H9 (cell line): ENCODE data around the gene MYBPC3. TPM values are rescaled to one million over a fixed set of nuclear protein-coding genes. Genes with fewer than 3 reads are reported as not detected.

Experiments used
- DNase-seq: peaks from one replicate; pipeline ENCODE4 v3.0.0-alpha.2; 2017
- H2AFZ ChIP-seq: one replicate; pipeline ENCODE4 v1.6.1; 2013; ENCODE audit warnings: mild to moderate bottlenecking, low read length, control low read depth, moderate library complexity
- H2AK5ac ChIP-seq: 2 replicates; pipeline ENCODE4 v1.6.1; 2013; ENCODE audit warnings: low read length, control low read depth, mixed read lengths; ENCODE audit not compliant: insufficient read length
- H2BK120ac ChIP-seq: one replicate; pipeline ENCODE4 v1.6.1; 2013; ENCODE audit warnings: low read depth, mild to moderate bottlenecking, low read length, control low read depth, inconsistent platforms; ENCODE audit not compliant: poor library complexity, severe bottlenecking
- H2BK12ac ChIP-seq: 2 replicates; pipeline ENCODE4 v1.6.1; 2013; ENCODE audit warnings: low read length, control low read depth, mixed read lengths, low read depth; ENCODE audit not compliant: insufficient read length
- H2BK15ac ChIP-seq: 2 replicates; pipeline ENCODE4 v1.6.1; 2013; ENCODE audit warnings: low read depth, low read length, control low read depth
- H2BK20ac ChIP-seq: one replicate; pipeline ENCODE4 v1.6.1; 2013; ENCODE audit warnings: low read depth, mild to moderate bottlenecking, low read length, control low read depth, inconsistent platforms; ENCODE audit not compliant: poor library complexity, severe bottlenecking
- H2BK5ac ChIP-seq: 2 replicates; pipeline ENCODE4 v1.6.1; 2013; ENCODE audit warnings: low read length, control low read depth, mixed read lengths; ENCODE audit not compliant: insufficient read length
- H3K14ac ChIP-seq: 2 replicates; pipeline ENCODE4 v1.6.1; 2013; ENCODE audit warnings: low read length, control low read depth; ENCODE audit not compliant: insufficient read depth
- H3K18ac ChIP-seq: 2 replicates; pipeline ENCODE4 v1.6.1; 2013; ENCODE audit warnings: low read depth, mild to moderate bottlenecking, mixed read lengths, low read length, control low read depth; ENCODE audit not compliant: insufficient read length
- H3K23ac ChIP-seq: 2 replicates; pipeline ENCODE4 v1.6.1; 2013; ENCODE audit warnings: low read length, control low read depth, mixed read lengths, low read depth; ENCODE audit not compliant: insufficient read length
- H3K23me2 ChIP-seq: 2 replicates; pipeline ENCODE4 v1.6.1; 2013; ENCODE audit warnings: low read depth, mild to moderate bottlenecking, mixed read lengths, low read length, control low read depth; ENCODE audit not compliant: insufficient read length, poor library complexity, severe bottlenecking
- H3K27ac ChIP-seq: 2 replicates; pipeline ENCODE4 v1.5.1; 2013; ENCODE audit warnings: low read length, control low read depth, mixed read lengths, low read depth; ENCODE audit not compliant: insufficient read length
- H3K27me3 ChIP-seq: 2 replicates; pipeline ENCODE4 v1.6.1; 2013; ENCODE audit warnings: low read length, control low read depth, inconsistent platforms; ENCODE audit not compliant: insufficient read depth
- H3K4ac ChIP-seq: 2 replicates; pipeline ENCODE4 v1.6.1; 2013; ENCODE audit warnings: low read depth, mild to moderate bottlenecking, control low read depth, inconsistent platforms, low read length, moderate library complexity
- H3K4me1 ChIP-seq: 2 replicates; pipeline ENCODE4 v1.6.1; 2013; ENCODE audit warnings: low read length, control low read depth, inconsistent platforms; ENCODE audit not compliant: insufficient read depth
- H3K4me2 ChIP-seq: 2 replicates; pipeline ENCODE4 v1.6.1; 2013; ENCODE audit warnings: low read length, control low read depth, mixed read lengths; ENCODE audit not compliant: insufficient read length, insufficient read depth
- H3K56ac ChIP-seq: 2 replicates; pipeline ENCODE4 v1.6.1; 2013; ENCODE audit warnings: low read depth, mild to moderate bottlenecking, mixed read lengths, low read length, control low read depth; ENCODE audit not compliant: insufficient read length
- H3K79me1 ChIP-seq: 2 replicates; pipeline ENCODE4 v1.6.1; 2013; ENCODE audit warnings: low read depth, mild to moderate bottlenecking, moderate library complexity, low read length, control low read depth, inconsistent platforms; ENCODE audit not compliant: insufficient read depth, poor library complexity, severe bottlenecking
- H3K79me2 ChIP-seq: 2 replicates; pipeline ENCODE4 v1.6.1; 2013; ENCODE audit warnings: low read length, control low read depth, inconsistent platforms; ENCODE audit not compliant: insufficient read depth
- H3K9ac ChIP-seq: 2 replicates; pipeline ENCODE4 v1.6.1; 2013; ENCODE audit warnings: low read length, control low read depth, mixed read lengths; ENCODE audit not compliant: insufficient read length; ENCODE audit errors: extremely low read depth
- H3K9me3 ChIP-seq: one replicate; pipeline ENCODE4 v1.6.1; 2013; ENCODE audit warnings: low read depth, low read length, inconsistent platforms; ENCODE audit not compliant: control insufficient read depth
- H3T11ph ChIP-seq: one replicate; pipeline ENCODE4 v1.6.1; 2013; ENCODE audit warnings: mild to moderate bottlenecking, low read length, control low read depth, inconsistent platforms
- H4K20me1 ChIP-seq: one replicate; pipeline ENCODE4 v1.6.1; 2013; ENCODE audit not compliant: control insufficient read depth, insufficient read length, insufficient read depth
- H4K5ac ChIP-seq: 2 replicates; pipeline ENCODE4 v1.6.1; 2013; ENCODE audit warnings: low read depth, mild to moderate bottlenecking, mixed read lengths, low read length, control low read depth; ENCODE audit not compliant: insufficient read length
- H4K8ac ChIP-seq: replicated peaks from 2 replicates; pipeline ENCODE4 v1.6.1; 2013; ENCODE audit warnings: low read length, control low read depth, mixed read lengths, low read depth; ENCODE audit not compliant: insufficient read length
- H4K91ac ChIP-seq: 2 replicates; pipeline ENCODE4 v1.6.1; 2013; ENCODE audit warnings: low read depth, mild to moderate bottlenecking, moderate library complexity, mixed read lengths, low read length, control low read depth; ENCODE audit not compliant: insufficient read length
- H3K27ac Mint-ChIP-seq, 3 experiments: 2 replicates in 2 of 3; 3 replicates in 1 of 3; pipeline ENCODE4 v1.8.0; 2020 to 2021; ENCODE audit warnings: mixed read lengths in 3 of 3, mild to moderate bottlenecking in 1 of 3, moderate library complexity in 1 of 3
- H3K27me3 Mint-ChIP-seq: 2 replicates; pipeline ENCODE4 v1.8.0; 2021; ENCODE audit warnings: low read depth, mild to moderate bottlenecking, moderate library complexity, mixed read lengths
- H3K36me3 Mint-ChIP-seq, 3 experiments: 2 replicates in 2 of 3; 3 replicates in 1 of 3; pipeline ENCODE4 v1.8.0; 2020 to 2021; ENCODE audit warnings: low read depth in 3 of 3, mixed read lengths in 3 of 3; ENCODE audit not compliant: insufficient read depth in 1 of 3
- H3K4me1 Mint-ChIP-seq, 2 experiments: 2 replicates each; pipeline ENCODE4 v1.8.0; 2020; ENCODE audit warnings: mixed read lengths in 2 of 2
- H3K4me3 Mint-ChIP-seq, 2 experiments: 2 replicates in 1 of 2; 3 replicates in 1 of 2; pipeline ENCODE4 v1.8.0; 2020 to 2021; ENCODE audit warnings: mild to moderate bottlenecking in 2 of 2, mixed read lengths in 2 of 2, moderate library complexity in 1 of 2
- H3K9me3 Mint-ChIP-seq, 2 experiments: 2 replicates in 1 of 2; 3 replicates in 1 of 2; pipeline ENCODE4 v1.8.0; 2020; ENCODE audit warnings: mild to moderate bottlenecking in 2 of 2, mixed read lengths in 2 of 2, moderate library complexity in 1 of 2
- WGBS: extraction: QIAGEN DNeasy Blood & Tissue Kit; methylation state at CpG from one replicate; pipeline ENCODE4 v1.1.7; 2013; ENCODE audit warnings: missing lambda C conversion rate, low lambda C conversion rate, mixed read lengths; ENCODE audit not compliant: insufficient read length; ENCODE audit errors: extremely low coverage; 5-methylcytosine and 5-hydroxymethylcytosine counted together
- total RNA-seq: library from RNA; stranded (reverse); gene quantifications from 2 replicates; pipeline ENCODE4 v1.2.1, GENCODE V29; 2021
- TF ChIP-seq, protein P1 (sequence below): fragments of 200-600 bp; sonication (generic); conservative IDR thresholded peaks from 3 replicates; pipeline ENCODE4 v1.8.0; 2021; ENCODE audit warnings: antibody characterized with exemption, mild to moderate bottlenecking

The MYBPC3 gene
- total RNA-seq, 1 experiment from 2014 or later, result not detected

DNA sequence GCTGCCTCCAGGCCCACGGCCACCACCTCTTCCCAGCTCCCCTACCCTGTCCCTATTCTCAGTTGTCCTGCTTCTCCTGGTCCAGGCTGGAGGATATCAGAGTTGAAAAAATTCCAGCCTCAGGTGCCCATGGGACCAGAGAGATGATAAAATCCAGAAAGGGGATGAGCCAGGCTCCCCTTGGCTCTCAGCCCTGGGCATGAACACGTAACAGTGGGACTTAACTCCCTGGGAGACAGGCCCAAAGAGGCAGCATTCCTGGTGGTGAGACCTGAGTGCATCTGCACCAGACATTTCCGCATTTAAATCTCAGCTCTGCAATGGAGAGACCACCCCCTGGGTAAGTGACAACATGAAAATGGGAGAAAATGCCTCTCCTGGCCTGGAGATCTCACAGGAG is 45.5 kb upstream of the MYBPC3 start:
- H2BK20ac ChIP-seq, result no peak overlapping the region
- peaks cover 27 to 31% of the 10 kb centered on the region in 2 experiments for H3K4me1 Mint-ChIP-seq
- H3K79me2 ChIP-seq, result no peaks in the 10 kb centered on the region
- H3K79me1 ChIP-seq, result no peaks in the 10 kb centered on the region
- no peak overlapping the region for H4K91ac ChIP-seq
- no peaks in the 10 kb centered on the region for H3K36me3 Mint-ChIP-seq
- H2BK12ac ChIP-seq, result no peak overlapping the region
- WGBS, result no CpG with 5 or more reads among the region's 3 CpGs
- no peak overlapping the region for H3K9ac ChIP-seq
- H4K5ac ChIP-seq, result no peak overlapping the region
- H2AFZ ChIP-seq, result no peak overlapping the region
- H3K4ac ChIP-seq, result no peak overlapping the region
- no peaks in the 10 kb centered on the region; the same call in 1 of the 2 replicates for H3K27me3 Mint-ChIP-seq
- no peak overlapping the region for H3K4me3 Mint-ChIP-seq
- H3K56ac ChIP-seq, result no peak overlapping the region
- H2BK120ac ChIP-seq, result no peak overlapping the region
- H3K14ac ChIP-seq, result no peak overlapping the region
- peak overlapping the region; percentile 24 to 83 (median 40); a peak in 3 of 7 replicates for H3K27ac Mint-ChIP-seq
- H3K9me3 Mint-ChIP-seq, result no peaks in the 10 kb centered on the region
- peaks cover 4% of the 10 kb centered on the region for H3K23me2 ChIP-seq
- H3K23ac ChIP-seq, result no peak overlapping the region
- H3K27me3 ChIP-seq, result no peaks in the 10 kb centered on the region
- H2BK5ac ChIP-seq, result no peak overlapping the region
- H4K8ac ChIP-seq, result no peak overlapping the region
- H3K27ac ChIP-seq, result no peak overlapping the region
- H4K20me1 ChIP-seq, result no peaks in the 10 kb centered on the region
- H3K18ac ChIP-seq, result no peak overlapping the region
- H2BK15ac ChIP-seq, result no peak overlapping the region
- H3K4me1 ChIP-seq, result peaks cover 3% of the 10 kb centered on the region
- no peak overlapping the region for H3T11ph ChIP-seq
- DNase-seq, result peak; percentile 26
- no peak overlapping the region for H3K4me2 ChIP-seq
- TF ChIP-seq, protein P1, sequence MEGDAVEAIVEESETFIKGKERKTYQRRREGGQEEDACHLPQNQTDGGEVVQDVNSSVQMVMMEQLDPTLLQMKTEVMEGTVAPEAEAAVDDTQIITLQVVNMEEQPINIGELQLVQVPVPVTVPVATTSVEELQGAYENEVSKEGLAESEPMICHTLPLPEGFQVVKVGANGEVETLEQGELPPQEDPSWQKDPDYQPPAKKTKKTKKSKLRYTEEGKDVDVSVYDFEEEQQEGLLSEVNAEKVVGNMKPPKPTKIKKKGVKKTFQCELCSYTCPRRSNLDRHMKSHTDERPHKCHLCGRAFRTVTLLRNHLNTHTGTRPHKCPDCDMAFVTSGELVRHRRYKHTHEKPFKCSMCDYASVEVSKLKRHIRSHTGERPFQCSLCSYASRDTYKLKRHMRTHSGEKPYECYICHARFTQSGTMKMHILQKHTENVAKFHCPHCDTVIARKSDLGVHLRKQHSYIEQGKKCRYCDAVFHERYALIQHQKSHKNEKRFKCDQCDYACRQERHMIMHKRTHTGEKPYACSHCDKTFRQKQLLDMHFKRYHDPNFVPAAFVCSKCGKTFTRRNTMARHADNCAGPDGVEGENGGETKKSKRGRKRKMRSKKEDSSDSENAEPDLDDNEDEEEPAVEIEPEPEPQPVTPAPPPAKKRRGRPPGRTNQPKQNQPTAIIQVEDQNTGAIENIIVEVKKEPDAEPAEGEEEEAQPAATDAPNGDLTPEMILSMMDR, result no peak
- H3K9me3 ChIP-seq, result no peaks in the 10 kb centered on the region
- H2AK5ac ChIP-seq, result no peak overlapping the region
